Fibroblast of lung (primary cell): ENCODE data around the gene MCF2L. TPM values are rescaled to one million over a fixed set of nuclear protein-coding genes. Genes with fewer than 3 reads are reported as not detected.

Experiments used
- DNase-seq, 2 donors: peaks; one replicate each; pipeline versions ENCODE4 v3.0.0 to v3.0.0-alpha.2; 2010; ENCODE audit warnings: low read depth in 2 of 2
- H2AFZ ChIP-seq: 2 replicates; pipeline ENCODE4 v1.5.1; 2012; ENCODE audit warnings: low read length, control low read depth, inconsistent platforms
- H3K27ac ChIP-seq: 2 replicates; pipeline ENCODE4 v1.5.1; 2011; ENCODE audit warnings: low read length, control low read depth; ENCODE audit not compliant: insufficient read depth
- H3K27me3 ChIP-seq: 2 replicates; pipeline ENCODE4 v1.5.1; 2011; ENCODE audit warnings: mild to moderate bottlenecking, low read length; ENCODE audit not compliant: control insufficient read depth, insufficient read depth
- H3K36me3 ChIP-seq: 2 replicates; pipeline ENCODE4 v1.5.1; 2011; ENCODE audit warnings: low read length; ENCODE audit not compliant: control insufficient read depth, insufficient read depth
- H3K4me1 ChIP-seq: 2 replicates; pipeline ENCODE4 v1.5.1; 2011; ENCODE audit warnings: low read length; ENCODE audit not compliant: control insufficient read depth, insufficient read depth; ENCODE audit errors: extremely low read depth
- H3K4me2 ChIP-seq: 2 replicates; pipeline ENCODE4 v1.5.1; 2011; ENCODE audit warnings: low read length, control low read depth; ENCODE audit not compliant: insufficient read depth; ENCODE audit errors: extremely low read depth
- H3K4me3 ChIP-seq, 4 experiments: fragments of 200-600 bp in 1 of 4; sonication (generic) in 1 of 4; replicated peaks in 1 of 4; 2 replicates each; pipeline ENCODE4 v1.5.1; 2011 to 2016; ENCODE audit warnings: low read length in 4 of 4, low read depth in 3 of 4, mild to moderate bottlenecking in 3 of 4, control low read depth in 2 of 4, inconsistent platforms in 1 of 4, mixed read lengths in 1 of 4; ENCODE audit not compliant: insufficient read depth in 1 of 4; ENCODE audit errors: control extremely low read depth in 1 of 4
- H3K79me2 ChIP-seq: 2 replicates; pipeline ENCODE4 v1.5.1; 2012; ENCODE audit warnings: mild to moderate bottlenecking, low read length, inconsistent platforms; ENCODE audit not compliant: control insufficient read depth, insufficient read depth
- H3K9ac ChIP-seq: 2 replicates; pipeline ENCODE4 v1.5.1; 2011; ENCODE audit warnings: mild to moderate bottlenecking, low read length, control low read depth; ENCODE audit not compliant: insufficient read depth
- H3K9me3 ChIP-seq: 2 replicates; pipeline ENCODE4 v1.5.1; 2012; ENCODE audit warnings: low read depth, low read length; ENCODE audit not compliant: control insufficient read depth, insufficient read depth
- H4K20me1 ChIP-seq: 2 replicates; pipeline ENCODE4 v1.5.1; 2011; ENCODE audit warnings: low read length; ENCODE audit not compliant: control insufficient read depth, insufficient read depth; ENCODE audit errors: extremely low read depth
- EZH2 ChIP-seq: IDR thresholded peaks from 2 replicates; pipeline ENCODE4 v1.5.1; 2012; ENCODE audit warnings: low read length, control low read depth, mild to moderate bottlenecking; ENCODE audit errors: missing control alignments
- polyA plus RNA-seq, 2 donors: library from polyadenylated mRNA; depleted of rRNA in 1 of 2; stranded (reverse) in 1 of 2; unstranded in 1 of 2; fragments of >200 nt; gene quantifications; 2 replicates each; pipeline ENCODE4 v1.2.1, GENCODE V29; 2011 to 2012; ENCODE audit warnings: missing spikeins in 1 of 2
- total RNA-seq: library from RNA; depleted of rRNA; stranded (reverse); fragments of >200 nt; gene quantifications from 2 replicates; pipeline ENCODE4 v1.2.1, GENCODE V29; 2014
- TF ChIP-seq, protein P1 (sequence below), 2 donors: IDR thresholded peaks in 1 of 2; conservative IDR thresholded peaks in 1 of 2; 1 replicate in 1 of 2; 2 replicates in 1 of 2; pipeline ENCODE4 v1.5.1; 2011 to 2012; ENCODE audit warnings: low read length in 2 of 2, control low read depth in 1 of 2, inconsistent platforms in 1 of 2, low read depth in 1 of 2, mild to moderate bottlenecking in 1 of 2

MCF2L gene
- total and polyA plus RNA-seq, 2 donors (not counting 1 experiment from before 2014, with no cell fraction given): 0.18 to 3.3 TPM

- Histone ChIP-seq H3K4me1 (no peaks in the 10 kb centered on the region), H4K20me1 (no peaks in the 10 kb centered on the region), H3K9me3 (no peaks in the 10 kb centered on the region), H3K79me2 (no peaks in the 10 kb centered on the region), H3K27ac (no peak overlapping the region), H3K4me2 (no peak overlapping the region), H2AFZ (no peak overlapping the region), H3K27me3 (peaks cover 5% of the 10 kb centered on the region), H3K9ac (no peak overlapping the region), H3K4me3 (no peak overlapping the region), H3K36me3 (no peaks in the 10 kb centered on the region)
- no peak for DNase-seq
- TF ChIP-seq, protein P1, sequence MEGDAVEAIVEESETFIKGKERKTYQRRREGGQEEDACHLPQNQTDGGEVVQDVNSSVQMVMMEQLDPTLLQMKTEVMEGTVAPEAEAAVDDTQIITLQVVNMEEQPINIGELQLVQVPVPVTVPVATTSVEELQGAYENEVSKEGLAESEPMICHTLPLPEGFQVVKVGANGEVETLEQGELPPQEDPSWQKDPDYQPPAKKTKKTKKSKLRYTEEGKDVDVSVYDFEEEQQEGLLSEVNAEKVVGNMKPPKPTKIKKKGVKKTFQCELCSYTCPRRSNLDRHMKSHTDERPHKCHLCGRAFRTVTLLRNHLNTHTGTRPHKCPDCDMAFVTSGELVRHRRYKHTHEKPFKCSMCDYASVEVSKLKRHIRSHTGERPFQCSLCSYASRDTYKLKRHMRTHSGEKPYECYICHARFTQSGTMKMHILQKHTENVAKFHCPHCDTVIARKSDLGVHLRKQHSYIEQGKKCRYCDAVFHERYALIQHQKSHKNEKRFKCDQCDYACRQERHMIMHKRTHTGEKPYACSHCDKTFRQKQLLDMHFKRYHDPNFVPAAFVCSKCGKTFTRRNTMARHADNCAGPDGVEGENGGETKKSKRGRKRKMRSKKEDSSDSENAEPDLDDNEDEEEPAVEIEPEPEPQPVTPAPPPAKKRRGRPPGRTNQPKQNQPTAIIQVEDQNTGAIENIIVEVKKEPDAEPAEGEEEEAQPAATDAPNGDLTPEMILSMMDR (conservative IDR thresholded peaks at IDR 0.05 in 1 of 2, IDR thresholded peaks at IDR 0.05 in 1 of 2; ENCODE audit: low read depth in 1 of 2, low read length in 2 of 2): no peak
- TF ChIP-seq EZH2: no peak
These were observed 7.5 kb downstream of the MCF2L start for GRCh38 chr13:112976526-112976925.

- H3K4me2 ChIP-seq: no peak overlapping the region
- no peak for DNase-seq
These were observed 8.1 kb downstream of the MCF2L start for GRCh38 chr13:112977091-112977490.

GRCh38 chr13:112977525-112977924 is 8.5 kb downstream of the MCF2L start:
- TF ChIP-seq, protein P1 (conservative IDR thresholded peaks at IDR 0.05 in 1 of 2, IDR thresholded peaks at IDR 0.05 in 1 of 2; ENCODE audit: low read depth in 1 of 2, low read length in 2 of 2): no peak
- no peak for TF ChIP-seq EZH2
- Histone ChIP-seq H3K9ac (no peak overlapping the region), H3K4me3 (no peak overlapping the region), H3K4me2 (no peak overlapping the region), H3K27ac (no peak overlapping the region), H3K36me3 (no peaks in the 10 kb centered on the region), H3K9me3 (no peaks in the 10 kb centered on the region), H3K79me2 (no peaks in the 10 kb centered on the region), H3K4me1 (no peaks in the 10 kb centered on the region), H3K27me3 (peaks cover 5% of the 10 kb centered on the region), H2AFZ (no peak overlapping the region), H4K20me1 (no peaks in the 10 kb centered on the region)
- no peak for DNase-seq

More at GRCh38 chr13:112977091-112977490, 8.1 kb downstream of the MCF2L start:
- no peaks in the 10 kb centered on the region for H3K79me2 ChIP-seq
- peaks cover 5% of the 10 kb centered on the region for H3K27me3 ChIP-seq
- no peak overlapping the region for H3K27ac ChIP-seq
- no peaks in the 10 kb centered on the region for H3K9me3 ChIP-seq
- no peak overlapping the region for H3K4me3 ChIP-seq
- no peak overlapping the region for H3K9ac ChIP-seq
- no peaks in the 10 kb centered on the region for H3K4me1 ChIP-seq
- H3K36me3 ChIP-seq: no peaks in the 10 kb centered on the region
- H4K20me1 ChIP-seq: no peaks in the 10 kb centered on the region
- TF ChIP-seq EZH2: no peak
- TF ChIP-seq, protein P1 (conservative IDR thresholded peaks at IDR 0.05 in 1 of 2, IDR thresholded peaks at IDR 0.05 in 1 of 2; ENCODE audit: low read depth in 1 of 2, low read length in 2 of 2): no peak
- H2AFZ ChIP-seq: no peak overlapping the region
